Hepatocyte (in vitro differentiated cells): Measurements from ENCODE around the gene AGRN. TPM values are rescaled to one million over a fixed set of nuclear protein-coding genes. Genes with fewer than 3 reads are reported as not detected.

Source experiments
- DNase-seq: peaks from one replicate; pipeline ENCODE4 v3.0.0-alpha.2; 2016; ENCODE audit warnings: low spot score
- H2AFZ ChIP-seq: fragments of 200-600 bp; sonication (generic); 2 replicates; pipeline ENCODE4 v1.6.0; 2016; ENCODE audit warnings: antibody characterized with exemption, mild to moderate bottlenecking
- H3K27ac ChIP-seq: fragments of 200-600 bp; sonication (generic); 2 replicates; pipeline ENCODE4 v1.5.1; 2016; ENCODE audit warnings: mild to moderate bottlenecking
- H3K27me3 ChIP-seq: fragments of 200-600 bp; sonication (generic); 2 replicates; pipeline ENCODE4 v1.6.1; 2016
- H3K36me3 ChIP-seq: fragments of 200-600 bp; sonication (generic); replicated peaks from 2 replicates; pipeline ENCODE4 v1.5.1; 2016; ENCODE audit warnings: low read depth; ENCODE audit not compliant: insufficient read depth
- H3K4me1 ChIP-seq: fragments of 200-600 bp; sonication (generic); 2 replicates; pipeline ENCODE4 v1.5.1; 2016; ENCODE audit warnings: mild to moderate bottlenecking, moderate library complexity; ENCODE audit not compliant: insufficient read depth
- H3K4me2 ChIP-seq: fragments of 200-600 bp; sonication (generic); 2 replicates; pipeline ENCODE4 v1.6.0; 2016
- H3K4me3 ChIP-seq: fragments of 200-600 bp; sonication (generic); 2 replicates; pipeline ENCODE4 v1.5.1; 2016; ENCODE audit warnings: mild to moderate bottlenecking
- H3K79me2 ChIP-seq: fragments of 200-600 bp; sonication (generic); 2 replicates; pipeline ENCODE4 v1.6.0; 2017; ENCODE audit warnings: mild to moderate bottlenecking
- H3K9me2 ChIP-seq: fragments of 200-600 bp; sonication (generic); replicated peaks from 2 replicates; pipeline ENCODE4 v1.6.0; 2017; ENCODE audit warnings: mild to moderate bottlenecking; ENCODE audit not compliant: insufficient read depth
- H3K9me3 ChIP-seq: fragments of 200-600 bp; sonication (generic); 2 replicates; pipeline ENCODE4 v1.5.1; 2016; ENCODE audit warnings: low read depth, mild to moderate bottlenecking
- H4K20me1 ChIP-seq: fragments of 200-600 bp; sonication (generic); 2 replicates; pipeline ENCODE4 v1.6.0; 2016; ENCODE audit warnings: mild to moderate bottlenecking; ENCODE audit not compliant: insufficient read depth, poor library complexity, severe bottlenecking
- CTCF ChIP-seq: fragments of 200-600 bp; sonication (generic); IDR thresholded peaks from 2 replicates; pipeline ENCODE4 v1.5.1; 2016; ENCODE audit warnings: antibody characterized with exemption, mild to moderate bottlenecking; ENCODE audit not compliant: poor library complexity
- EZH2 ChIP-seq: fragments of 200-600 bp; sonication (generic); IDR thresholded peaks from 2 replicates; pipeline ENCODE4 v1.6.1; 2016; ENCODE audit warnings: antibody characterized with exemption, mild to moderate bottlenecking, borderline replicate concordance
- EZH2phosphoT487 ChIP-seq: fragments of 200-600 bp; sonication (generic); IDR thresholded peaks from one replicate; pipeline ENCODE4 v1.6.1; 2018; ENCODE audit warnings: antibody characterized with exemption, mild to moderate bottlenecking, low read depth, moderate library complexity; ENCODE audit not compliant: unreplicated experiment, severe bottlenecking
- WGBS: methylation state at CpG from one replicate; pipeline ENCODE4 v1.1.6; 2016; ENCODE audit warnings: low lambda C conversion rate; ENCODE audit errors: missing lambda C conversion rate; 5-methylcytosine and 5-hydroxymethylcytosine counted together
- polyA plus RNA-seq: library from polyadenylated mRNA; unstranded; fragments of >200 nt; fragmentation: Nextera tagmentation; extraction: Ambion mirVana; gene quantifications from 2 replicates; pipeline ENCODE4 v1.2.1, GENCODE V29; 2016
- total RNA-seq: library from RNA; depleted of rRNA; stranded (reverse); fragments of >200 nt; gene quantifications from 2 replicates; pipeline ENCODE4 v1.2.3, GENCODE V29; 2014

AGRN gene
- total and polyA plus RNA-seq, 2 experiments from 2014 or later = 53.3 to 81.8 TPM

- H2AFZ ChIP-seq = no peak overlapping the region
- H3K4me1 ChIP-seq = peaks cover 3% of the 10 kb centered on the region
- no peaks in the 10 kb centered on the region for H3K79me2 ChIP-seq
- no peak overlapping the region for H3K4me3 ChIP-seq
- H3K36me3 ChIP-seq = no peaks in the 10 kb centered on the region
- no peaks in the 10 kb centered on the region for H3K9me2 ChIP-seq
- no peak overlapping the region for H3K27ac ChIP-seq
- no peaks in the 10 kb centered on the region for H3K9me3 ChIP-seq
- H4K20me1 ChIP-seq = no peaks in the 10 kb centered on the region
- no peak overlapping the region for H3K4me2 ChIP-seq
- no peaks in the 10 kb centered on the region for H3K27me3 ChIP-seq
- WGBS = 95% methylated on average over 48 of the region's 60 CpGs
- no peak for TF ChIP-seq EZH2
- no peak for TF ChIP-seq EZH2phosphoT487
- no peak for TF ChIP-seq CTCF
- no peak for DNase-seq
These were observed 40.8 kb upstream of the AGRN start for GRCh38 chr1:978835-979743.

- Histone ChIP-seq H3K27ac (no peak overlapping the region), H3K27me3 (no peaks in the 10 kb centered on the region)
These were observed 40.2 kb upstream of the AGRN start for GRCh38 chr1:979744-980072.

GRCh38 chr1:980137-980571, 39.8 kb upstream of the AGRN start:
- H3K9me3 ChIP-seq = no peaks in the 10 kb centered on the region
- DNase-seq = no peak
- H3K79me2 ChIP-seq = no peaks in the 10 kb centered on the region
- no peaks in the 10 kb centered on the region for H4K20me1 ChIP-seq
- no peaks in the 10 kb centered on the region for H3K9me2 ChIP-seq
- no peak overlapping the region for H3K4me2 ChIP-seq
- WGBS = 84% methylated on average over 12 of the region's 13 CpGs
- peaks cover 3% of the 10 kb centered on the region for H3K4me1 ChIP-seq
- H3K27me3 ChIP-seq = peaks cover 1% of the 10 kb centered on the region
- no peak overlapping the region for H3K4me3 ChIP-seq
- no peak overlapping the region for H3K27ac ChIP-seq
- TF ChIP-seq EZH2phosphoT487 (no peak), EZH2 (no peak), CTCF (no peak)
- H3K36me3 ChIP-seq = no peaks in the 10 kb centered on the region
- H2AFZ ChIP-seq = no peak overlapping the region

More at GRCh38 chr1:979744-980072, 40.2 kb upstream of the AGRN start:
- no peak overlapping the region for H2AFZ ChIP-seq
- H3K9me2 ChIP-seq = no peaks in the 10 kb centered on the region
- no peaks in the 10 kb centered on the region for H3K9me3 ChIP-seq
- peaks cover 3% of the 10 kb centered on the region for H3K4me1 ChIP-seq
- TF ChIP-seq CTCF = no peak
- no peak overlapping the region for H3K4me2 ChIP-seq
- H3K36me3 ChIP-seq = no peaks in the 10 kb centered on the region
- no peaks in the 10 kb centered on the region for H4K20me1 ChIP-seq
- no peak overlapping the region for H3K4me3 ChIP-seq
- no peak for DNase-seq
- no peaks in the 10 kb centered on the region for H3K79me2 ChIP-seq
- 96% methylated on average over 9 of the region's 9 CpGs for WGBS
